Measurements from ENCODE around the gene ADAM22. TPM values are rescaled to one million over a fixed set of nuclear protein-coding genes. Genes with fewer than 3 reads are reported as not detected.

The ADAM22 gene
- total and polyA plus RNA-seq, 9 donors: 1.0 to 18.0 (median 5.5) TPM

GRCh38 chr7:88072715-88073055 lies 138.6 kb downstream of the ADAM22 start:
- Histone ChIP-seq H3K27me3 (no peaks in the 10 kb centered on the region), H3K4me1 (ENCODE audit: insufficient read depth) (no peaks in the 10 kb centered on the region), H3K4me3 (no peak overlapping the region), H3K9me3 (no peaks in the 10 kb centered on the region), H3K36me3 (no peaks in the 10 kb centered on the region), H3K27ac (no peak overlapping the region)
- no peak for DNase-seq
- TF ChIP-seq EP300 (IDR thresholded peaks at IDR 0.05) (no peak), POLR2A (IDR thresholded peaks at IDR 0.05) (no peak)
- TF ChIP-seq, protein P1, sequence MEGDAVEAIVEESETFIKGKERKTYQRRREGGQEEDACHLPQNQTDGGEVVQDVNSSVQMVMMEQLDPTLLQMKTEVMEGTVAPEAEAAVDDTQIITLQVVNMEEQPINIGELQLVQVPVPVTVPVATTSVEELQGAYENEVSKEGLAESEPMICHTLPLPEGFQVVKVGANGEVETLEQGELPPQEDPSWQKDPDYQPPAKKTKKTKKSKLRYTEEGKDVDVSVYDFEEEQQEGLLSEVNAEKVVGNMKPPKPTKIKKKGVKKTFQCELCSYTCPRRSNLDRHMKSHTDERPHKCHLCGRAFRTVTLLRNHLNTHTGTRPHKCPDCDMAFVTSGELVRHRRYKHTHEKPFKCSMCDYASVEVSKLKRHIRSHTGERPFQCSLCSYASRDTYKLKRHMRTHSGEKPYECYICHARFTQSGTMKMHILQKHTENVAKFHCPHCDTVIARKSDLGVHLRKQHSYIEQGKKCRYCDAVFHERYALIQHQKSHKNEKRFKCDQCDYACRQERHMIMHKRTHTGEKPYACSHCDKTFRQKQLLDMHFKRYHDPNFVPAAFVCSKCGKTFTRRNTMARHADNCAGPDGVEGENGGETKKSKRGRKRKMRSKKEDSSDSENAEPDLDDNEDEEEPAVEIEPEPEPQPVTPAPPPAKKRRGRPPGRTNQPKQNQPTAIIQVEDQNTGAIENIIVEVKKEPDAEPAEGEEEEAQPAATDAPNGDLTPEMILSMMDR (IDR thresholded peaks at IDR 0.05): no peak
- intact Hi-C loops (cut with DNase I): no loop called here
- 54 to 75% (median 66%) methylated on average over 1 of the region's 1 CpG for WGBS, 3 donors

DNA sequence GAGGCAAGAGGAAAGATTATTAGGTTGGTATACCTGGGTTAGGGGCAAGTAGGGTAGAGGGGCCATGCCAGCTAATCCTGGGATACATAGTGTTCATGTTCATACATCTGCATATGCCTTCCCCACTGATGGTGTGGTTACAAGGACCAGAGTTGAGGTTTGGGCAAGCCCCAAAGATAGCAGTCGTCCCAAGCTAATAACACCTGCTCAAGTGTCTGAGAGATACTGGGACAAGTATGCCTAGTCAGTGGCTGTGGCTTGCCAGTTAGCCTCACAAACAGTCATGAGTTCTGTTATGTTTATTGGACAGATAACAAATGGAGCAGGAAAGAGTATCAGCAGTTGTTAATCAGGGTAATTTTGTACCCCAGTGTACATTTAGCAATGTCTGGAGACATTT lies 139.6 kb downstream of the ADAM22 start:
- Histone ChIP-seq H3K27ac (no peak overlapping the region), H3K27me3 (no peaks in the 10 kb centered on the region), H3K4me1 (ENCODE audit: insufficient read depth) (no peaks in the 10 kb centered on the region), H3K9me3 (no peaks in the 10 kb centered on the region), H3K36me3 (no peaks in the 10 kb centered on the region), H3K4me3 (no peak overlapping the region)
- intact Hi-C loops (cut with DNase I): no loop called here
- WGBS, 3 donors: 82 to 87% (median 86%) methylated on average over 1 of the region's 1 CpG
- no peak for TF ChIP-seq EP300 (IDR thresholded peaks at IDR 0.05)
- TF ChIP-seq, protein P1 (IDR thresholded peaks at IDR 0.05): no peak
- TF ChIP-seq POLR2A (IDR thresholded peaks at IDR 0.05): no peak
- no peak for DNase-seq

DNA sequence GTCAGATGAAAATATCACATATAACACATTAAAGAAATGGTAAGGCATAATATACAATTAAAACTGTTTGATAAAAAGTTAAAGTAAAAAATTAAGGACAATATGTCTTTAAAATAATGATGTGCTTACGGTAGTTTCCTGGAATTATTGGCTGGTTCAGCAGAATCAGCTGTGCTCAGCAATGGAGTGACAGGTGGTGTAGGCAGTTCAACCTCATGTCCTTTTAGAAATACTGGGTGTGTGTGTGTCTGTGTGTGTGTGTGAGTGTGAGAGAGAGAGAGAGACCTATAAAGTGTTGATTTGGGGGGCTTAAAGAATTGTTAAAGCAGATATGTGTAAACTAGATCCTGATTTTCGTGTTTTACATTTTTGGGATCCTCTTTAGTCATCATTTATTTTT lies 141.2 kb downstream of the ADAM22 start:
- TF ChIP-seq, protein P1 (IDR thresholded peaks at IDR 0.05): no peak
- TF ChIP-seq EP300 (IDR thresholded peaks at IDR 0.05): no peak
- no peak for TF ChIP-seq POLR2A (IDR thresholded peaks at IDR 0.05)
- no peak for DNase-seq
- intact Hi-C loops (cut with DNase I): no loop called here
- WGBS, 3 donors: 81 to 82% (median 82%) methylated on average over 2 of the region's 2 CpGs
- no peaks in the 10 kb centered on the region for H3K36me3 ChIP-seq
- H3K4me3 ChIP-seq: no peak overlapping the region
- no peaks in the 10 kb centered on the region for H3K27me3 ChIP-seq
- no peak overlapping the region for H3K27ac ChIP-seq
- no peaks in the 10 kb centered on the region for H3K9me3 ChIP-seq
- no peaks in the 10 kb centered on the region for H3K4me1 ChIP-seq (ENCODE audit: insufficient read depth)

DNA sequence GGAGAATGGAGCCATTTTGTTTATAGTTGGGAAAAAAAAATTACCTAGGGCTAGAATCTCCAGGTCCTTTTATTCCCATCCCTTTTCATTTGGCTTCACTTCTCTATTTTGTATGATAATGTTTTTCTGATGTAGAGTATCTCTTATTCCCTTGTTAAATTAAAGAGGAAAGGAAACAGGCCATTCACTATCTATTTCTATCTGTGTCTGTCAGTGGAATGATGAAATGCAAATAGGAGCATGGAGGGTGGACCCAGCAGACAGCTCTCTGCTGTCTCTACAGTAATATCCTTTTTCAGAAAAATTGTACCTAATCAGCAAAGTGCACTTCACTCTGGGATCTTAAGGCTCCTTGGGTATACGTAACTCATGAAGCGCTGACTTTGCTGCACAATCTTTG lies 149.8 kb downstream of the ADAM22 start:
- H3K9me3 ChIP-seq: no peaks in the 10 kb centered on the region
- no peak overlapping the region for H3K4me3 ChIP-seq
- no peaks in the 10 kb centered on the region for H3K27me3 ChIP-seq
- H3K27ac ChIP-seq: no peak overlapping the region
- H3K4me1 ChIP-seq (ENCODE audit: insufficient read depth): no peaks in the 10 kb centered on the region
- intact Hi-C loops (cut with DNase I): no loop called here
- no peaks in the 10 kb centered on the region for H3K36me3 ChIP-seq
- no peak for DNase-seq
- WGBS, 3 donors: 47 to 48% (median 48%) methylated on average over 2 of the region's 2 CpGs
- TF ChIP-seq EP300 (IDR thresholded peaks at IDR 0.05): no peak

- no peak overlapping the region for H3K27ac ChIP-seq
- TF ChIP-seq EP300 (IDR thresholded peaks at IDR 0.05) (no peak), POLR2A (IDR thresholded peaks at IDR 0.05) (no peak)
- TF ChIP-seq, protein P1 (IDR thresholded peaks at IDR 0.05): no peak
- no peak for DNase-seq
- peaks cover 2% of the 10 kb centered on the region for H3K4me1 ChIP-seq (ENCODE audit: insufficient read depth)
- intact Hi-C loops (cut with DNase I): no loop called here
- H3K4me3 ChIP-seq: no peak overlapping the region
- 10 to 18% (median 12%) methylated on average over 1 of the region's 1 CpG for WGBS, 3 donors
- no peaks in the 10 kb centered on the region for H3K9me3 ChIP-seq
- H3K27me3 ChIP-seq: no peaks in the 10 kb centered on the region
- no peaks in the 10 kb centered on the region for H3K36me3 ChIP-seq
Observed at GRCh38 chr7:88089561-88089960, 155.5 kb downstream of the ADAM22 start.

Data from ovary (tissue), 9 donors.